Suprapubic skin (tissue), 4 donors: ENCODE results near the gene BDKRB2. TPM values are rescaled to one million over a fixed set of nuclear protein-coding genes. Genes with fewer than 3 reads are reported as not detected.
A peak's percentile ranks its signal among the peaks of the same experiment; 100 is the strongest.

Experiments
- DNase-seq, 2 donors: peaks; one replicate each; pipeline ENCODE4 v3.0.0-alpha.2; 2019; ENCODE audit warnings: low spot score in 2 of 2
- H3K27ac ChIP-seq: fragments of 200-600 bp; sonication (generic); one replicate; pipeline ENCODE4 v1.5.1; 2019
- H3K27me3 ChIP-seq: fragments of 200-600 bp; sonication (generic); one replicate; pipeline ENCODE4 v1.5.1; 2019
- H3K36me3 ChIP-seq: fragments of 200-600 bp; sonication (generic); one replicate; pipeline ENCODE4 v1.5.1; 2019
- H3K4me1 ChIP-seq: fragments of 200-600 bp; sonication (generic); one replicate; pipeline ENCODE4 v1.5.1; 2019
- H3K4me3 ChIP-seq: fragments of 200-600 bp; sonication (generic); one replicate; pipeline ENCODE4 v1.5.1; 2019; ENCODE audit warnings: mild to moderate bottlenecking
- H3K9me3 ChIP-seq: fragments of 200-600 bp; sonication (generic); one replicate; pipeline ENCODE4 v1.5.1; 2019
- EP300 ChIP-seq: sonication (generic); formaldehyde crosslinking; IDR thresholded peaks from one replicate; pipeline ENCODE4 v1.6.1; 2017; ENCODE audit warnings: antibody characterized with exemption
- POLR2A ChIP-seq, 2 donors: fragments of 450-650 bp; IDR thresholded peaks; one replicate each; pipeline ENCODE4 v1.6.1; 2017; ENCODE audit warnings: antibody characterized with exemption in 2 of 2, mild to moderate bottlenecking in 2 of 2, moderate library complexity in 2 of 2
- POLR2AphosphoS5 ChIP-seq, 3 donors: sonication (generic); formaldehyde crosslinking; IDR thresholded peaks; one replicate each; pipeline ENCODE4 v1.6.1; 2017; ENCODE audit warnings: antibody characterized with exemption in 3 of 3
- WGBS: methylation state at CpG from one replicate; pipeline ENCODE4 v1.1.5; 2018; 5-methylcytosine and 5-hydroxymethylcytosine counted together
- total RNA-seq, 4 donors: library from RNA; depleted of rRNA; stranded (reverse); fragments of >200 nt; gene quantifications; one replicate each; pipeline ENCODE4 v1.1.0, GENCODE V29; 2016
- TF ChIP-seq, protein P1 (sequence below), 2 donors: fragments of 200-600 bp in 1 of 2; fragments of 450-650 bp in 1 of 2; sonication (generic) in 1 of 2; IDR thresholded peaks; one replicate each; pipeline ENCODE4 v1.5.1; 2016 to 2019; ENCODE audit warnings: antibody characterized with exemption in 2 of 2, mild to moderate bottlenecking in 1 of 2, moderate library complexity in 1 of 2

BDKRB2 gene
- total RNA-seq, 4 donors from 2014 or later = 9.7 to 17.9 (median 14.3) TPM

DNA sequence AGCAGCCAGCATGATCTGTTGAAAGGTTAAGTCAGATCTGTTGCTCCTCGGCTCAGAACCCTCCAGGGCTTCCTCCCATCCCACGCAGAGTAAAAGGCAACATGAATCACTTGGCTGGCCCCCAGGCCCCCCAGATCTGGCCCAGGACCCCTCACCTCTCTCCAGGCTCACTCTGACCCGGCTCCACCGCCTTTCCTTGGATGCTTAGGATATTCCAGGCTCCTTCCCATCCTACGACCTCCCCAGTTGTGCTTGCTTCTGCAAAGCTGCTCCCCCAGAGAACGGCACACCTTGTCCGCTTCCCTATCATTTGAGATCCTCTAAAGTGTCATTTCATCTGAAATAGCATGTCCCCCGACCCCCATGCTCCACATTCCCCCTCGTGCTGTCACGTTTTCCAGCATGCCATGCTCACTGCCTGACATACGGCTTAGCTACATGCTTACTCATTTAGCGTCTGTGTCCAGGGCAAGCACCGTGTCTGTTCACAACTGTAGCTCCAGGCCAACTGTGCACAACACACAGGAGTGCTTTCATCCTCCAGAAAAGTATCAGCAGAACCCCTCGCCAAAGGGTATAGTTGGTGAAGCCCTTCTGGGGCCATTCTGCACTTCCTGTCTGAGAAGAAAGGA, 33.6 kb upstream of the BDKRB2 start:
- peaks cover 11% of the 10 kb centered on the region for H3K27me3 ChIP-seq
- H3K9me3 ChIP-seq = no peaks in the 10 kb centered on the region
- H3K27ac ChIP-seq = no peak overlapping the region
- H3K4me1 ChIP-seq = peaks cover 22% of the 10 kb centered on the region
- no peak overlapping the region for H3K4me3 ChIP-seq
- TF ChIP-seq POLR2A (IDR thresholded peaks at IDR 0.05) = no peak
- H3K36me3 ChIP-seq = no peaks in the 10 kb centered on the region
- 64% methylated on average over 14 of the region's 14 CpGs for WGBS
- DNase-seq = peak in 1 of 2 donors; percentile 30

DNA sequence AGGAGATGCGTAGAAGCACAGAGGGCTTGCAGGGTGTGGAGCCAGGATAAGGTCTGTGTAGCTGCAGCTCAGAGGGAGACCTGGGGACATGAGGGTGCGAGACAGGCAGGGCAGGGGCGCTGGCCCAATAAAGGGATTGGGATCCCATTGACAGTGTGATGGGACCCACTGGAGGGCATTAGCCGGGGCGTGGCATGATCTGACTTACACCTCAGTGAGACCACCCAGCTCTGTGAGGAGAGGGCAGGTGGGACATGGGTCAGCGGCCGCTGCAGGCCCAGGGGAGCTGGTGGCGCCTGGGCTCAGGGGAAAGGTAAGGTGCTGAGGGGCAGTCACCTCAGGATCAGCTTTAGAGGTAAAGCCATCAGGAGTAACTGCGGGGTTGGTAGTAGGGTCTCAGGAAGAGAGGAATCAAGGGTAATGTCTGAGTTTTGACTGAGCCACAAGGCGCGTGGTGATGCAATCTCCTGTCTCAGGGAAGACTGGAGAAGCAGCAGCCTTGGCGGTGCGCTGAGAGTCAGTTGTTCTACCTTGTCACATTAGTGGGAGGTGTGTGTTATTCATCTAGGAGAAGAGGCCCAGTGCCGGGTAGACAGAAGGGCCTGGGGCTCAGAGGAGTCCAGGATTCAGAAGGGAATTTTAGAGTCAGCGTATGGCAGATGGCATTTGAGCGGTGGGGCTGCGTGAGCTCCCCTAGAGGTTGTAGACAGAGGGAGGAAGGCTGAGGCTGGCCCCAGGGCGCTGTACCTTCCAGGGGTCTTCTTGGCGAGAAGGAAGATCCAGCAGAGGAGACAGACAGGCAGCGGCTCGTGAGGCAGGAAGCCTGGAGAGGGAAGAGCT, 30.8 kb upstream of the BDKRB2 start:
- H3K36me3 ChIP-seq = no peaks in the 10 kb centered on the region
- no peak for TF ChIP-seq POLR2AphosphoS5 (IDR thresholded peaks at IDR 0.05)
- TF ChIP-seq EP300 = no peak
- peaks cover 11% of the 10 kb centered on the region for H3K27me3 ChIP-seq
- WGBS = 94% methylated on average over 21 of the region's 21 CpGs
- no peak overlapping the region for H3K27ac ChIP-seq
- peak in 1 of 2 donors; percentile 59 for DNase-seq
- no peak overlapping the region for H3K4me3 ChIP-seq
- no peaks in the 10 kb centered on the region for H3K9me3 ChIP-seq
- peaks cover 32% of the 10 kb centered on the region for H3K4me1 ChIP-seq

DNA sequence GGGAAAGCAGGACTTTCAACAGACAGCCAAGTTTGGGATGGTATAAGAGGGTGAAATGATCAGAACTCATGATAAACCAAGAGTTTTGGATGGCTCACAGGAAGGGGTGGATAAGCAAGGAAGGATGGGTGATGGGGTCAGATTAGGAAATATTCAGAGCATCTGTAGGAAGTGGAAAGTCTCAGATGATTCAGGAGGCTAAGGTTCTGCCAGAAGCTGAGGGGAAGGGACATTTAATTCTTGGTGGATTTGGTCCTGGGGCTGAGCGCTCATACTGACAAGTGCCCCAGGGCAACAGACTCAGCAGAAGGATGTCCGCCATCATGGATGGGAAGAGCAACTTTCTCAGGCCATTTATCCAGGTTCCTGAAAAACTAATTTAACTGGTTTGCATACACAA, 28.4 kb upstream of the BDKRB2 start:
- peaks cover 36% of the 10 kb centered on the region for H3K4me1 ChIP-seq
- H3K4me3 ChIP-seq = no peak overlapping the region
- no peaks in the 10 kb centered on the region for H3K36me3 ChIP-seq
- no peaks in the 10 kb centered on the region for H3K9me3 ChIP-seq
- no peak for DNase-seq
- H3K27ac ChIP-seq = peak overlapping the region; percentile 66
- peaks cover 11% of the 10 kb centered on the region for H3K27me3 ChIP-seq
- TF ChIP-seq POLR2AphosphoS5 (IDR thresholded peaks at IDR 0.05) (no peak), POLR2A (IDR thresholded peaks at IDR 0.05) (no peak), EP300 (no peak)
- TF ChIP-seq, protein P1, sequence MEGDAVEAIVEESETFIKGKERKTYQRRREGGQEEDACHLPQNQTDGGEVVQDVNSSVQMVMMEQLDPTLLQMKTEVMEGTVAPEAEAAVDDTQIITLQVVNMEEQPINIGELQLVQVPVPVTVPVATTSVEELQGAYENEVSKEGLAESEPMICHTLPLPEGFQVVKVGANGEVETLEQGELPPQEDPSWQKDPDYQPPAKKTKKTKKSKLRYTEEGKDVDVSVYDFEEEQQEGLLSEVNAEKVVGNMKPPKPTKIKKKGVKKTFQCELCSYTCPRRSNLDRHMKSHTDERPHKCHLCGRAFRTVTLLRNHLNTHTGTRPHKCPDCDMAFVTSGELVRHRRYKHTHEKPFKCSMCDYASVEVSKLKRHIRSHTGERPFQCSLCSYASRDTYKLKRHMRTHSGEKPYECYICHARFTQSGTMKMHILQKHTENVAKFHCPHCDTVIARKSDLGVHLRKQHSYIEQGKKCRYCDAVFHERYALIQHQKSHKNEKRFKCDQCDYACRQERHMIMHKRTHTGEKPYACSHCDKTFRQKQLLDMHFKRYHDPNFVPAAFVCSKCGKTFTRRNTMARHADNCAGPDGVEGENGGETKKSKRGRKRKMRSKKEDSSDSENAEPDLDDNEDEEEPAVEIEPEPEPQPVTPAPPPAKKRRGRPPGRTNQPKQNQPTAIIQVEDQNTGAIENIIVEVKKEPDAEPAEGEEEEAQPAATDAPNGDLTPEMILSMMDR (IDR thresholded peaks at IDR 0.05) = no peak
- WGBS = 51% methylated on average over 2 of the region's 2 CpGs

DNA sequence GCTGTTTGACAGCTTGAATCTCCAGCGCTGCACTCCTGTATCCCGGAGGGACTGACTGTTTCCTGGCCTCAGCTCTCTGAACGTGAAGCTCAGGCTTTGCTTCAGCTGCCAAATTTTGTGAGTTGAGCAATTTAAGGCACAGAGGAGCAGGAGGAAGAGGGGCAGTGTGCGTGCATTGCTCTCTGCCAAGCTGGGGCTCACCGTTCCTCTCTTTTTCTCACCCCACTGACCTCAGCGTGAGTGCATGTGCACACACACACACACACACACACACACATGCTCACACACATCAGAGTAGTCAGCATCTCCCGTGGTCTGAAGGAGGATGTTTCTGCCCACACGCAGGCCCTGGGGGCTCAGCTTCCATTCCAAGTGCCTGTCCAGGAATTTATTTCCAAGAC, 27.8 kb upstream of the BDKRB2 start:
- H3K9me3 ChIP-seq = no peaks in the 10 kb centered on the region
- no peak overlapping the region for H3K4me3 ChIP-seq
- 17% methylated on average over 8 of the region's 8 CpGs for WGBS
- H3K27ac ChIP-seq = peak overlapping the region; percentile 66
- TF ChIP-seq POLR2A (IDR thresholded peaks at IDR 0.05) (no peak), POLR2AphosphoS5 (IDR thresholded peaks at IDR 0.05) (peak in 2 of 3 donors; percentile 45 to 69), EP300 (no peak)
- TF ChIP-seq, protein P1 (IDR thresholded peaks at IDR 0.05) = no peak
- H3K27me3 ChIP-seq = peaks cover 11% of the 10 kb centered on the region
- H3K4me1 ChIP-seq = peaks cover 36% of the 10 kb centered on the region
- DNase-seq = no peak
- no peaks in the 10 kb centered on the region for H3K36me3 ChIP-seq

DNA sequence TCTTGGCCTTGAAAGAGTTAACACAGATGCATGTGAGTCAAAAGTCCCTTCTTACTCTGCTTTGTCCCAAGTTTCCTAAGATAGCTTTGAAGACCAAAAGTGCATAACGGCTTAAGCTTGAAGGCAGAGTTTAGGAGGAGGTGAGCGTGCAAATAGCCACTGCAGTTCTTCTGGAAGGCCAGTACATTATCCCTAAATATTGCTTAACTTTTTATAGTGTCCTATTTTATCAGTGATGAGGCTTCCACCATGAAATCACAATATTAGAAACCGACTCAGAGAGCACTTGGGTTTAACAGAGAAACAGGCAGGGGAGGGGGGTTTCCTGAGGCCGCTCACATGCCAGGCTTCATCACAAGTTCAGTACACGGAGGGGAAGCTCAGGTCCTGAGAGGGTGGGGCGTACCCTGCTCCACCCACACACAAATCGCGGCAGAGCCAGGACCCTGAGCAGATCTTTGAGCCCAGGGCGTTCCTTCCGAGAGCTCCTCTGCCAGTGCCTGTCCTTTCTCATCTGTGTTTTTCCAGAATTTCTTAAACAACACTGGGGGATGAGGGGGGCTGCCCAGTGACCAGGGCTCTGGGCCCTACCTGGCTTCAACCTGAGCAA, 26.8 kb upstream of the BDKRB2 start:
- no peaks in the 10 kb centered on the region for H3K9me3 ChIP-seq
- H3K4me1 ChIP-seq = peaks cover 36% of the 10 kb centered on the region
- TF ChIP-seq, protein P1 (IDR thresholded peaks at IDR 0.05) = no peak
- TF ChIP-seq EP300 = no peak
- TF ChIP-seq POLR2AphosphoS5 (IDR thresholded peaks at IDR 0.05) = no peak
- TF ChIP-seq POLR2A (IDR thresholded peaks at IDR 0.05) = no peak
- WGBS = 9% methylated on average over 10 of the region's 10 CpGs
- peaks cover 11% of the 10 kb centered on the region for H3K27me3 ChIP-seq
- no peak for DNase-seq
- H3K27ac ChIP-seq = peak overlapping the region; percentile 66
- H3K4me3 ChIP-seq = no peak overlapping the region
- no peaks in the 10 kb centered on the region for H3K36me3 ChIP-seq
